ENCODE results near the gene ATP1A2.

Gene ATP1A2

DNA sequence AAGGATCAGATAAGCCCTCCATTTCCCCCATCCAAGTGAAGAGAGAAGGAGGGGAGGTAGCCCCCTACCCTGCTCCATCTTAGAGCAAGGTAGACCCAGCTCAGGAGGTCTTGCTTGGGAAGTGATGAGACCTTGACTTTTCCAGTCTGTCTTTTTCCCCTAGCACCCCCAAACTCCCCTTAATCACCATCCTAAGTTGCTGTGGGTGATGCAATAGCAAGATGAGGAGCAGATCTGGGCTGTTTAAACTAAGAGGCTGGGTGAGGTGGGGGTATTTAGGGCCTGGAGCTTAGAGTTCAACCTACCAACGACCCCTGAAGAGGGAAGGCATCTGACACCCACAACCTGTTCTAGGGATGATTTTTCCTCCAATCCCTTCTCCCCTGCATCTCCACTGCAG, 1.7 kb downstream of the ATP1A2 start:
- no peak for DNase-seq (ENCODE audit: low read depth)
- H3K4me3 ChIP-seq (replicated peaks; ENCODE audit: low read depth, low read length) = no peak overlapping the region
- TF ChIP-seq, protein P1, sequence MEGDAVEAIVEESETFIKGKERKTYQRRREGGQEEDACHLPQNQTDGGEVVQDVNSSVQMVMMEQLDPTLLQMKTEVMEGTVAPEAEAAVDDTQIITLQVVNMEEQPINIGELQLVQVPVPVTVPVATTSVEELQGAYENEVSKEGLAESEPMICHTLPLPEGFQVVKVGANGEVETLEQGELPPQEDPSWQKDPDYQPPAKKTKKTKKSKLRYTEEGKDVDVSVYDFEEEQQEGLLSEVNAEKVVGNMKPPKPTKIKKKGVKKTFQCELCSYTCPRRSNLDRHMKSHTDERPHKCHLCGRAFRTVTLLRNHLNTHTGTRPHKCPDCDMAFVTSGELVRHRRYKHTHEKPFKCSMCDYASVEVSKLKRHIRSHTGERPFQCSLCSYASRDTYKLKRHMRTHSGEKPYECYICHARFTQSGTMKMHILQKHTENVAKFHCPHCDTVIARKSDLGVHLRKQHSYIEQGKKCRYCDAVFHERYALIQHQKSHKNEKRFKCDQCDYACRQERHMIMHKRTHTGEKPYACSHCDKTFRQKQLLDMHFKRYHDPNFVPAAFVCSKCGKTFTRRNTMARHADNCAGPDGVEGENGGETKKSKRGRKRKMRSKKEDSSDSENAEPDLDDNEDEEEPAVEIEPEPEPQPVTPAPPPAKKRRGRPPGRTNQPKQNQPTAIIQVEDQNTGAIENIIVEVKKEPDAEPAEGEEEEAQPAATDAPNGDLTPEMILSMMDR (IDR thresholded peaks at IDR 0.05; ENCODE audit: low read length, missing control alignments) = no peak

DNA sequence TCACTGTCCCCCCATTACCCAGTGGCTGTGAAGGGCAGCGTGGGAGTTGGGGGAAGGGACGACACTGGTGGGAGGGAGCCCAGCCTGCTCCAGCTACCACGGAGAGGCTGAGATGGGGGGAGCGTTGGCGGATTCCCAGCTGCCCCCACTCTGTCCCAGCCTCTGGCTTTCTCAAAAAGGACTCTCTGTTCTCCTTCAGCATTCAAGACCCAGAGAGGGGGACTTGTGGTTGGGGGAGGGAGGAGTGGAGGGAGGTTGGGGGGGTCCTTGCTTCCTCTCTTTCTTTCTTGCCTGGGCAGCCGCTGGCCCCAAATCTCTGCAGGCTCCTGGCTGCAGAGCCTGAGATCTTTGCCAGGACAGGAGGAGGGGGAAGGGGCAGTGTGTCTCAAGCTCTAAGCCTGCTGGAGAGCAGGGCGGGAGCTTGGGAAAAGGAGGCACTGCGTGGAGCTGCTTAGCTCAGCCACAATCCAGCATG, 2.2 kb downstream of the ATP1A2 start:
- H3K4me3 ChIP-seq (replicated peaks; ENCODE audit: low read depth, low read length) = no peak overlapping the region
- TF ChIP-seq, protein P1 (IDR thresholded peaks at IDR 0.05; ENCODE audit: low read length, missing control alignments) = no peak

DNA sequence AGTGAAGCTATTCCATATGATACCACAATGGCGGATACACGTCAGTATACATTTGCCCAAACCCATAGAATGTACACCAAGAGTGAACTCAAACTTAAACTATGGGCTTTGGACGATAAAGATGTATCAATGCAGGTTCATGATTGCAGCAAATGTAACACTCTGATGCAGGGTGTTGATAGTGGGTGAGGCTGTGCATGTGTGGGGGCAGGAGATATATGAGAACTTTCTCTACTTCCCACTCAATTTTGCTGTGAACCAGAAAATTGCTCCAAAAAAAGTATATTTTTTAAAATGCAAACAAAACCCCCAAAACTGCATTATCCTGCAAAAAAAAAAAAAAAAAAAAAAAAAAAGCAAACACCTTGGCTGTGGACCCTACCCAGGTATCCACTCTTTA, 3.4 kb downstream of the ATP1A2 start:
- no peak overlapping the region for H3K4me3 ChIP-seq (replicated peaks; ENCODE audit: low read depth, low read length)
- TF ChIP-seq, protein P1 (IDR thresholded peaks at IDR 0.05; ENCODE audit: low read length, missing control alignments) = no peak
- DNase-seq (ENCODE audit: low read depth) = no peak

More for the DNA sequence above, 2.2 kb downstream of the ATP1A2 start:
- DNase-seq (ENCODE audit: low read depth) = peak; percentile 13

DNA sequence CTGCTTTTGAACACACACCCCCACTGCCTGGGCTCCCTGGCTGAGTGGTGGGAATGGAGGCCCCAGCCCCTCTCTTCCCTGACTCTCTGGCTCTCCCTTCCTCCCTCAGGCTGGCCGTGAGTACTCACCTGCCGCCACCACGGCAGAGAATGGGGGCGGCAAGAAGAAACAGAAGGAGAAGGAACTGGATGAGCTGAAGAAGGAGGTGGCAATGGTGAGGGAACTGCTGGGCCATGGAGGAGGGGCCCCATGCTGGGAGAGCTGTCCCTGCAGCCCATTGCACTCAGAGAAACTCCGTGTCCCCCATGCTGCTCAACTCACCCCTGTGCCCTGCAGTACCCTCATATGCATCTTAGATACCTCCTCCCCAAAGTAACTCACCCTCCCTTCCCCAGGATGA, 5.2 kb downstream of the ATP1A2 start:
- no peak for DNase-seq (ENCODE audit: low read depth)
- TF ChIP-seq, protein P1 (IDR thresholded peaks at IDR 0.05; ENCODE audit: low read length, missing control alignments) = no peak
- H3K4me3 ChIP-seq (replicated peaks; ENCODE audit: low read depth, low read length) = no peak overlapping the region

DNA sequence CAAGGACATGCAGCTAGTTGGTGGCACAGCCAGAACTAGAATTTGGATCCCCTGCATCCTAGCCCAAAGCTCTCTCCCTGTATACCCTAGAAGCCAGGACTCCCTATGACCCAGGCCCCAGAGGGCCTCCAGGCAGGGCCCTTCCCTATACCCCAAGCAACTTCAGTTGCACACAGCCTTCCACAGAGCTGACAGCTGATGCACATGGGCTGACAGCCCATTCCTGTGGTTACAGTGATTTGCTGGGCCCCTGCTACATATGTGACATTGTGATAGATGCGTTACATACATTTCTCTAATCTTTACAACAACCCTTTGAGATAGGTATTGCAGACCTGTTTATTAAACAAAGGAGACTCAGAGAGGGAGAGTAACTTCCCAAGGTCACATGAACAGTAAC, 5.8 kb downstream of the ATP1A2 start:
- DNase-seq (ENCODE audit: low read depth) = no peak
- TF ChIP-seq, protein P1 (IDR thresholded peaks at IDR 0.05; ENCODE audit: low read length, missing control alignments) = no peak
- no peak overlapping the region for H3K4me3 ChIP-seq (replicated peaks; ENCODE audit: low read depth, low read length)

DNA sequence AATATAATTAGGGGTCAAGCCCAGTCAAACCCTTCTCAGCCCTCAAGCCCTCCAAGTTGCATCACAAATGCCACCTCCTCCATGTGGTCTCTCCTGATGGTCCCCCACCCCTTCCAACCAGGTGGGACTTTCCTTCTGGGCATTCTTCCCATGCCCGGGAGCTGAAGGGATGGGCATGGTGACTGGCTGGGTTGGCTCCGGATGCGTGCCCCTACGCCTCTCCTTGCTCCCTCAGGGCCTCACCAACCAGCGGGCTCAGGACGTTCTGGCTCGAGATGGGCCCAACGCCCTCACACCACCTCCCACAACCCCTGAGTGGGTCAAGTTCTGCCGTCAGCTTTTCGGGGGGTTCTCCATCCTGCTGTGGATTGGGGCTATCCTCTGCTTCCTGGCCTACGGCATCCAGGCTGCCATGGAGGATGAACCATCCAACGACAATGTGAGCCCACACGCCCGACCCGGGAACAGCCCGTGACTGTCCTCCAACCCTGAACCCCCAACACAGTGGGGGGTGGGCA, 7.5 kb downstream of the ATP1A2 start:
- TF ChIP-seq, protein P1 (IDR thresholded peaks at IDR 0.05; ENCODE audit: low read length, missing control alignments) = no peak
- H3K4me3 ChIP-seq (replicated peaks; ENCODE audit: low read depth, low read length) = no peak overlapping the region
- DNase-seq (ENCODE audit: low read depth) = no peak

DNA sequence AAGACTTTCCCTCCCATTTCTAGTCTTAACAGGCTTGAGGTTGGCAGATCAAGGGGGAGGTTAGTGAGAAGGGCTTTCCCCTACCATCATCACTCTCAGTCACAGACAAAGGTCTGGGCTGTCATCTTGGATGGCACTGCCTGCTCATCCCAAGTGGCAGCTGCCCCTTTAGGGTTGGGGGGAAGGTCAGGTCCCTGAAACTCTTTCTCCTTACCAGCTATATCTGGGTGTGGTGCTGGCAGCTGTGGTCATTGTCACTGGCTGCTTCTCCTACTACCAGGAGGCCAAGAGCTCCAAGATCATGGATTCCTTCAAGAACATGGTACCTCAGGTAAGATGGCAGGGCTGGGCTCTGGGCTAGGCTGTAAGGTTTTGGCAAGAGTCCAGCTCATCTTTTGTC, 8.2 kb downstream of the ATP1A2 start:
- DNase-seq (ENCODE audit: low read depth) = no peak
- TF ChIP-seq, protein P1 (IDR thresholded peaks at IDR 0.05; ENCODE audit: low read length, missing control alignments) = no peak
- no peak overlapping the region for H3K4me3 ChIP-seq (replicated peaks; ENCODE audit: low read depth, low read length)

Measured in fibroblast of pulmonary artery (primary cell).